ENCODE measurements around the gene PKN3. TPM values are rescaled to one million over a fixed set of nuclear protein-coding genes. Genes with fewer than 3 reads are reported as not detected.

PKN3 gene
- total RNA-seq, 6 donors from 2014 or later: 4.8 to 38.8 (median 14.0) TPM

- ATAC-seq (ENCODE audit: low FRiP score in 2 of 2) (no peak), DNase-seq (no peak)
- peaks cover 0 to 58% (median 27%) of the 10 kb centered on the region in 4 donors for H3K36me3 ChIP-seq
- no peaks in the 10 kb centered on the region for H3K9me3 ChIP-seq
- WGBS, 2 donors: 90 to 91% methylated on average over 13 of the region's 13 CpGs
- H3K4me1 ChIP-seq: peaks cover 0 to 4% (median 2%) of the 10 kb centered on the region in 4 donors
- H3K4me3 ChIP-seq: no peak overlapping the region
- TF ChIP-seq EP300 (IDR thresholded peaks at IDR 0.05) (no peak), POLR2AphosphoS5 (IDR thresholded peaks at IDR 0.05) (no peak), CTCF (IDR thresholded peaks at IDR 0.05) (no peak), POLR2A (IDR thresholded peaks at IDR 0.05) (no peak)
- no peak overlapping the region for H3K27ac ChIP-seq
- H3K27me3 ChIP-seq: no peaks in the 10 kb centered on the region
Observed at GRCh38 chr9:128732576-128732975, 30.3 kb downstream of the PKN3 start.

GRCh38 chr9:128733256-128733655, 31.0 kb downstream of the PKN3 start:
- Histone ChIP-seq H3K36me3 (peaks cover 0 to 59% (median 27%) of the 10 kb centered on the region in 4 donors), H3K9me3 (no peaks in the 10 kb centered on the region), H3K4me1 (peaks cover 0 to 4% (median 2%) of the 10 kb centered on the region in 4 donors), H3K27me3 (no peaks in the 10 kb centered on the region), H3K4me3 (no peak overlapping the region), H3K27ac (peak overlapping the region in 1 of 4 donors; percentile 7)
- ATAC-seq (ENCODE audit: low FRiP score in 2 of 2) (peak; percentile 77 to 83), DNase-seq (peak in 1 of 2 donors; percentile 82)
- no peak for TF ChIP-seq EP300 (IDR thresholded peaks at IDR 0.05)
- TF ChIP-seq POLR2A (IDR thresholded peaks at IDR 0.05): no peak
- TF ChIP-seq CTCF (IDR thresholded peaks at IDR 0.05): peak in 4 of 6 experiments; percentile 35 to 65 (median 52)
- no peak for TF ChIP-seq POLR2AphosphoS5 (IDR thresholded peaks at IDR 0.05)
- WGBS, 2 donors: 36 to 51% methylated on average over 4 to 9 of the region's 9 CpGs

GRCh38 chr9:128735373-128735772, 33.1 kb downstream of the PKN3 start:
- no peak for ATAC-seq (ENCODE audit: low FRiP score in 2 of 2)
- no peak for DNase-seq
- no peak for TF ChIP-seq EP300 (IDR thresholded peaks at IDR 0.05)
- no peak for TF ChIP-seq CTCF (IDR thresholded peaks at IDR 0.05)
- no peak for TF ChIP-seq POLR2A (IDR thresholded peaks at IDR 0.05)
- TF ChIP-seq POLR2AphosphoS5 (IDR thresholded peaks at IDR 0.05): no peak
- Histone ChIP-seq H3K4me1 (peaks cover 0 to 4% (median 2%) of the 10 kb centered on the region in 4 donors), H3K36me3 (peaks cover 0 to 71% (median 34%) of the 10 kb centered on the region in 4 donors), H3K27ac (no peak overlapping the region), H3K4me3 (no peak overlapping the region), H3K9me3 (no peaks in the 10 kb centered on the region), H3K27me3 (no peaks in the 10 kb centered on the region)
- 71 to 85% methylated on average over 2 of the region's 2 CpGs for WGBS, 2 donors

- no peaks in the 10 kb centered on the region for H3K4me1 ChIP-seq
- no peak overlapping the region for H3K4me3 ChIP-seq
- peak in 1 of 2 donors; percentile 32 for ATAC-seq (ENCODE audit: low FRiP score in 2 of 2)
- no peak for DNase-seq
- peaks cover 0 to 58% (median 25%) of the 10 kb centered on the region in 4 donors for H3K36me3 ChIP-seq
- TF ChIP-seq CTCF (IDR thresholded peaks at IDR 0.05) (no peak), EP300 (IDR thresholded peaks at IDR 0.05) (no peak), POLR2A (IDR thresholded peaks at IDR 0.05) (no peak), POLR2AphosphoS5 (IDR thresholded peaks at IDR 0.05) (no peak)
- 83 to 89% methylated on average over 8 to 20 of the region's 20 CpGs for WGBS, 2 donors
- H3K9me3 ChIP-seq: no peaks in the 10 kb centered on the region
- H3K27me3 ChIP-seq: no peaks in the 10 kb centered on the region
- H3K27ac ChIP-seq: no peak overlapping the region
Observed at GRCh38 chr9:128742401-128742800, 40.1 kb downstream of the PKN3 start.

GRCh38 chr9:128743421-128743820, 41.1 kb downstream of the PKN3 start:
- H3K4me1 ChIP-seq: no peaks in the 10 kb centered on the region
- H3K36me3 ChIP-seq: peaks cover 0 to 62% (median 28%) of the 10 kb centered on the region in 4 donors
- H3K27me3 ChIP-seq: no peaks in the 10 kb centered on the region
- TF ChIP-seq CTCF (IDR thresholded peaks at IDR 0.05) (no peak), EP300 (IDR thresholded peaks at IDR 0.05) (no peak), POLR2AphosphoS5 (IDR thresholded peaks at IDR 0.05) (no peak), POLR2A (IDR thresholded peaks at IDR 0.05) (no peak)
- DNase-seq: no peak
- no peaks in the 10 kb centered on the region for H3K9me3 ChIP-seq
- 89 to 93% methylated on average over 1 of the region's 1 CpG for WGBS, 2 donors
- no peak overlapping the region for H3K4me3 ChIP-seq
- H3K27ac ChIP-seq: no peak overlapping the region
- ATAC-seq (ENCODE audit: low FRiP score in 2 of 2): no peak

All from upper lobe of left lung (tissue), 6 donors.